IPS-18a (cell line): ENCODE results near the gene FAM13C.

Experiments
- H3K27ac ChIP-seq: one replicate; pipeline ENCODE4 v1.5.1; 2013; ENCODE audit warnings: low read length
- H3K27me3 ChIP-seq: one replicate; pipeline ENCODE4 v1.6.1; 2013; ENCODE audit warnings: mild to moderate bottlenecking, low read length; ENCODE audit not compliant: control insufficient read depth, insufficient read depth
- H3K36me3 ChIP-seq: one replicate; pipeline ENCODE4 v1.6.1; 2013; ENCODE audit warnings: low read depth, low read length; ENCODE audit not compliant: control insufficient read depth
- H3K4me1 ChIP-seq: one replicate; pipeline ENCODE4 v1.6.1; 2013; ENCODE audit warnings: low read depth, low read length; ENCODE audit not compliant: control insufficient read depth
- H3K4me3 ChIP-seq: one replicate; pipeline ENCODE4 v1.5.1; 2013; ENCODE audit warnings: low read length
- H3K9ac ChIP-seq: one replicate; pipeline ENCODE4 v1.6.1; 2013; ENCODE audit warnings: mild to moderate bottlenecking, low read length, moderate library complexity
- H3K9me3 ChIP-seq: one replicate; pipeline ENCODE4 v1.6.1; 2013; ENCODE audit warnings: low read depth, low read length; ENCODE audit not compliant: control insufficient read depth

The FAM13C gene

GRCh38 chr10:59314268-59314667, 48.1 kb downstream of the FAM13C start:
- no peak overlapping the region for H3K9ac ChIP-seq
- H3K27ac ChIP-seq, result no peak overlapping the region
- no peaks in the 10 kb centered on the region for H3K9me3 ChIP-seq
- H3K4me1 ChIP-seq, result no peaks in the 10 kb centered on the region
- H3K27me3 ChIP-seq, result no peaks in the 10 kb centered on the region
- H3K4me3 ChIP-seq, result no peak overlapping the region
- no peaks in the 10 kb centered on the region for H3K36me3 ChIP-seq

- H3K27ac ChIP-seq, result no peak overlapping the region
- H3K4me1 ChIP-seq, result no peaks in the 10 kb centered on the region
- no peaks in the 10 kb centered on the region for H3K27me3 ChIP-seq
- no peaks in the 10 kb centered on the region for H3K36me3 ChIP-seq
- H3K4me3 ChIP-seq, result no peak overlapping the region
- H3K9me3 ChIP-seq, result no peaks in the 10 kb centered on the region
- H3K9ac ChIP-seq, result no peak overlapping the region
These were observed 50.1 kb downstream of the FAM13C start for GRCh38 chr10:59312247-59312646.

- Histone ChIP-seq H3K4me3 (no peak overlapping the region), H3K9ac (no peak overlapping the region), H3K27ac (no peak overlapping the region), H3K9me3 (no peaks in the 10 kb centered on the region), H3K27me3 (no peaks in the 10 kb centered on the region), H3K4me1 (no peaks in the 10 kb centered on the region), H3K36me3 (no peaks in the 10 kb centered on the region)
These were observed 51.3 kb downstream of the FAM13C start for GRCh38 chr10:59311025-59311424.

- Histone ChIP-seq H3K4me1 (no peaks in the 10 kb centered on the region), H3K36me3 (no peaks in the 10 kb centered on the region), H3K9me3 (no peaks in the 10 kb centered on the region), H3K9ac (no peak overlapping the region), H3K27ac (no peak overlapping the region), H3K4me3 (no peak overlapping the region), H3K27me3 (no peaks in the 10 kb centered on the region)
These were observed 51.9 kb downstream of the FAM13C start for GRCh38 chr10:59310324-59310914.

GRCh38 chr10:59304521-59305097, 57.7 kb downstream of the FAM13C start:
- Histone ChIP-seq H3K4me1 (no peaks in the 10 kb centered on the region), H3K9me3 (no peaks in the 10 kb centered on the region), H3K4me3 (no peak overlapping the region), H3K36me3 (no peaks in the 10 kb centered on the region), H3K27me3 (no peaks in the 10 kb centered on the region), H3K27ac (no peak overlapping the region), H3K9ac (no peak overlapping the region)

- H3K36me3 ChIP-seq, result no peaks in the 10 kb centered on the region
- H3K4me1 ChIP-seq, result no peaks in the 10 kb centered on the region
- no peaks in the 10 kb centered on the region for H3K27me3 ChIP-seq
- H3K9ac ChIP-seq, result no peak overlapping the region
- H3K27ac ChIP-seq, result no peak overlapping the region
- H3K9me3 ChIP-seq, result no peaks in the 10 kb centered on the region
- no peak overlapping the region for H3K4me3 ChIP-seq
These were observed 59.3 kb downstream of the FAM13C start for GRCh38 chr10:59303018-59303417.

- no peak overlapping the region for H3K4me3 ChIP-seq
- H3K9me3 ChIP-seq, result no peaks in the 10 kb centered on the region
- H3K36me3 ChIP-seq, result no peaks in the 10 kb centered on the region
- no peak overlapping the region for H3K27ac ChIP-seq
- no peak overlapping the region for H3K9ac ChIP-seq
- H3K27me3 ChIP-seq, result no peaks in the 10 kb centered on the region
- no peaks in the 10 kb centered on the region for H3K4me1 ChIP-seq
These were observed 60.0 kb downstream of the FAM13C start for GRCh38 chr10:59302381-59302780.

- H3K4me3 ChIP-seq, result no peak overlapping the region
- H3K36me3 ChIP-seq, result no peaks in the 10 kb centered on the region
- H3K27ac ChIP-seq, result no peak overlapping the region
- H3K9me3 ChIP-seq, result no peaks in the 10 kb centered on the region
- H3K27me3 ChIP-seq, result no peaks in the 10 kb centered on the region
- H3K9ac ChIP-seq, result no peak overlapping the region
- no peaks in the 10 kb centered on the region for H3K4me1 ChIP-seq
These were observed 61.1 kb downstream of the FAM13C start for GRCh38 chr10:59301067-59301754.

GRCh38 chr10:59300386-59300785, 62.0 kb downstream of the FAM13C start:
- H3K9ac ChIP-seq, result no peak overlapping the region
- H3K27me3 ChIP-seq, result no peaks in the 10 kb centered on the region
- H3K9me3 ChIP-seq, result no peaks in the 10 kb centered on the region
- no peaks in the 10 kb centered on the region for H3K4me1 ChIP-seq
- H3K36me3 ChIP-seq, result no peaks in the 10 kb centered on the region
- H3K27ac ChIP-seq, result no peak overlapping the region
- H3K4me3 ChIP-seq, result no peak overlapping the region

GRCh38 chr10:59299933-59300332, 62.4 kb downstream of the FAM13C start:
- peaks cover 2% of the 10 kb centered on the region for H3K4me1 ChIP-seq
- no peaks in the 10 kb centered on the region for H3K9me3 ChIP-seq
- no peaks in the 10 kb centered on the region for H3K27me3 ChIP-seq
- no peak overlapping the region for H3K9ac ChIP-seq
- no peak overlapping the region for H3K27ac ChIP-seq
- no peaks in the 10 kb centered on the region for H3K36me3 ChIP-seq
- no peak overlapping the region for H3K4me3 ChIP-seq

- Histone ChIP-seq H3K27me3 (no peaks in the 10 kb centered on the region), H3K27ac (no peak overlapping the region), H3K9ac (no peak overlapping the region), H3K4me1 (peaks cover 18% of the 10 kb centered on the region), H3K4me3 (no peak overlapping the region), H3K36me3 (no peaks in the 10 kb centered on the region), H3K9me3 (no peaks in the 10 kb centered on the region)
These were observed 71.9 kb downstream of the FAM13C start for GRCh38 chr10:59290448-59290847.

- H3K4me1 ChIP-seq, result peaks cover 15% of the 10 kb centered on the region
- H3K36me3 ChIP-seq, result no peaks in the 10 kb centered on the region
- H3K27me3 ChIP-seq, result no peaks in the 10 kb centered on the region
- H3K27ac ChIP-seq, result no peak overlapping the region
- H3K4me3 ChIP-seq, result no peak overlapping the region
- H3K9ac ChIP-seq, result no peak overlapping the region
- no peaks in the 10 kb centered on the region for H3K9me3 ChIP-seq
These were observed 72.5 kb downstream of the FAM13C start for GRCh38 chr10:59289853-59290252.
